ENCODE results near the gene TMEM208.

Gene TMEM208

GRCh38 chr16:67238806-67239470 lies 12.0 kb downstream of the TMEM208 start:
- Histone ChIP-seq H3K4me3 (ENCODE audit: low read length) (no peak overlapping the region), H3K4me1 (ENCODE audit: insufficient read depth, low read length) (peaks cover 12% of the 10 kb centered on the region), H3K9me3 (ENCODE audit: insufficient read depth, low read depth, low read length) (no peaks in the 10 kb centered on the region), H3K36me3 (ENCODE audit: insufficient read depth, low read length) (peaks cover 52% of the 10 kb centered on the region), H3K27ac (ENCODE audit: low read depth, low read length) (no peak overlapping the region), H3K9ac (ENCODE audit: low read depth, low read length) (no peak overlapping the region), H3K27me3 (ENCODE audit: insufficient read depth, low read length) (no peaks in the 10 kb centered on the region)
- WGBS = 95% methylated on average over 9 of the region's 9 CpGs

GRCh38 chr16:67240506-67240905 lies 13.6 kb downstream of the TMEM208 start:
- no peak overlapping the region for H3K9ac ChIP-seq (ENCODE audit: low read depth, low read length)
- H3K4me3 ChIP-seq (ENCODE audit: low read length) = no peak overlapping the region
- peaks cover 27% of the 10 kb centered on the region for H3K4me1 ChIP-seq (ENCODE audit: insufficient read depth, low read length)
- peak overlapping the region; percentile 41 for H3K27ac ChIP-seq (ENCODE audit: low read depth, low read length)
- 86% methylated on average over 4 of the region's 4 CpGs for WGBS
- peaks cover 41% of the 10 kb centered on the region for H3K36me3 ChIP-seq (ENCODE audit: insufficient read depth, low read length)
- no peaks in the 10 kb centered on the region for H3K9me3 ChIP-seq (ENCODE audit: insufficient read depth, low read depth, low read length)
- H3K27me3 ChIP-seq (ENCODE audit: insufficient read depth, low read length) = no peaks in the 10 kb centered on the region

DNA sequence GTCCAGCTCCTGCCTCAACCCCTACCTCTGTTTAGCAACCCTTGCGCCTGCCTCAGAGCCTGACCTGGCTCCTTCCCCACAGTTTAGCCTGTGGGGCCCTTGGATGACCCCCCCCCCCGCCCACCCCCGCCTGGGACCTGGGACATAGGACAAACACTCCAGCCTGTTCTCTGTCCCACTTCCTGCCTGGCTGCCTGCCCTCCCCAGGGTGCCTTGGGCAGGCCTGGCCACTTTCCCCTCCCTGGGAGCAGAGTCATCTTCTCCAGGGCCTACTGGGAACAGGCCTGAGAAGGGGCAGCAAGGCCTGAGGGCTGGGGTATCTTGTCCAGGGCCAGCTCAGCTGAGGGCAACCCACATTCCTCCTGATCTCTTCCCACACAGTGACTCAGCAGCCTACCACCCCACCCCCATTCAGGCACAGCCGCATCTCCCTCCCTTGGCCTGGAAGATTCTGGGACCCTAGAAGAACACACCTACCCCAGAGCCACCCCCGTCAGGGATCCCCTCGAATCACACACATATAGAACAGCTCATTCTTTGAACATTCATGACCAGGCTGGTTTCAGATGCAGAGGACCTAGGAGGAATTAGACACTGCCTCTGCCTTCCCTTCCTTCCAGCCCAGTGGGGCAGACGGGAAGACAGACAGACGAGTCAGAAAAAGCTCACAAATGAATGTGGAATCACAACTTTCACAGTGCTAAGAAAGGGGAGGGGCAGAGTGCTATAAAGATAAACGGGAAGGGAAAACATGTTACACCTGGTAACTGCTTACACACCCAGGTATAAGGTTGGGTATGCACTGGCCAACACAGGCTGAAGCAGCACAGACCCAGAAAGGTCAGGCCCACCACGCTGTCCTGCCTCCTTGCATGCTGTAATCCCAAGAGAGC lies 14.3 kb downstream of the TMEM208 start:
- no peaks in the 10 kb centered on the region for H3K9me3 ChIP-seq (ENCODE audit: insufficient read depth, low read depth, low read length)
- H3K4me1 ChIP-seq (ENCODE audit: insufficient read depth, low read length) = peaks cover 30% of the 10 kb centered on the region
- H3K27ac ChIP-seq (ENCODE audit: low read depth, low read length) = peak overlapping the region; percentile 78
- H3K27me3 ChIP-seq (ENCODE audit: insufficient read depth, low read length) = no peaks in the 10 kb centered on the region
- H3K36me3 ChIP-seq (ENCODE audit: insufficient read depth, low read length) = peaks cover 34% of the 10 kb centered on the region
- peak overlapping the region; percentile 54 for H3K9ac ChIP-seq (ENCODE audit: low read depth, low read length)
- WGBS = 69% methylated on average over 8 of the region's 10 CpGs
- no peak overlapping the region for H3K4me3 ChIP-seq (ENCODE audit: low read length)

DNA sequence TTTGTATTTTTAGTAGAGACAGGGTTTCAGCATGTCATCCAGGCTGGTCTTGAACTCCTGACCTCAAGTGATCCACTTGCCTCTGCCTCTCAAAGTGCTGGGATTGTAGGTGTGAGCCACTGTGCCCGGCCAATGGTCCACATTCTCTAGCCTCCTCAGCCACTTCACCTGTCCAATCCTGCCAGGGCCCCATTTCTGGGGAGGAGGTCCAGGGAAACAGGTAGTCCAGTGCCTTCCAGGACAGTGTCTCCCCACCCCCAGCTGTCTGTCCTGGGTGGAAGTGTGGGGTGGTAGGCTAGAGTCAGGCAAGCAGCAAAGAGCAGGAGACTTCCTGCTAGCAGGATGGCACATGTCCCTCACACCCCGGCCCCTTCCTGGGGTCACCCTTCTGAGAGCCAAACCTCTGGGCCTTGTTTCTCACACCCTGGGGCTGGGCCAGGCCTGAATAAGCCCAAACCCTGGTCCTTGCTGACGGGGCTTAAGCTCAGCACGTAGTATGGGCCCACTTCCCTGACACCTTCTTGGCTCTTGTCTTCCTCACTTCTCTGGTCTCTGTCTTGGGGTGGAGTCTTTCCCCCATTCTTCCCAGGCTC lies 15.3 kb downstream of the TMEM208 start:
- no peak overlapping the region; the same call in 1 of the 2 replicates for H3K27ac ChIP-seq (ENCODE audit: low read depth, low read length)
- no peaks in the 10 kb centered on the region for H3K27me3 ChIP-seq (ENCODE audit: insufficient read depth, low read length)
- peaks cover 27% of the 10 kb centered on the region for H3K36me3 ChIP-seq (ENCODE audit: insufficient read depth, low read length)
- no peak overlapping the region for H3K4me3 ChIP-seq (ENCODE audit: low read length)
- 95% methylated on average over 4 of the region's 4 CpGs for WGBS
- no peak overlapping the region for H3K9ac ChIP-seq (ENCODE audit: low read depth, low read length)
- H3K9me3 ChIP-seq (ENCODE audit: insufficient read depth, low read depth, low read length) = no peaks in the 10 kb centered on the region
- H3K4me1 ChIP-seq (ENCODE audit: insufficient read depth, low read length) = peaks cover 30% of the 10 kb centered on the region

GRCh38 chr16:67243481-67243880 lies 16.6 kb downstream of the TMEM208 start:
- whole genome bisulfite sequencing = 90% methylated on average over 4 of the region's 4 CpGs
- no peak overlapping the region for H3K4me3 ChIP-seq (ENCODE audit: low read length)
- no peaks in the 10 kb centered on the region for H3K9me3 ChIP-seq (ENCODE audit: insufficient read depth, low read depth, low read length)
- H3K36me3 ChIP-seq (ENCODE audit: insufficient read depth, low read length) = peaks cover 16% of the 10 kb centered on the region
- H3K4me1 ChIP-seq (ENCODE audit: insufficient read depth, low read length) = peaks cover 37% of the 10 kb centered on the region
- H3K9ac ChIP-seq (ENCODE audit: low read depth, low read length) = no peak overlapping the region
- no peak overlapping the region for H3K27ac ChIP-seq (ENCODE audit: low read depth, low read length)
- H3K27me3 ChIP-seq (ENCODE audit: insufficient read depth, low read length) = peaks cover 8% of the 10 kb centered on the region

DNA sequence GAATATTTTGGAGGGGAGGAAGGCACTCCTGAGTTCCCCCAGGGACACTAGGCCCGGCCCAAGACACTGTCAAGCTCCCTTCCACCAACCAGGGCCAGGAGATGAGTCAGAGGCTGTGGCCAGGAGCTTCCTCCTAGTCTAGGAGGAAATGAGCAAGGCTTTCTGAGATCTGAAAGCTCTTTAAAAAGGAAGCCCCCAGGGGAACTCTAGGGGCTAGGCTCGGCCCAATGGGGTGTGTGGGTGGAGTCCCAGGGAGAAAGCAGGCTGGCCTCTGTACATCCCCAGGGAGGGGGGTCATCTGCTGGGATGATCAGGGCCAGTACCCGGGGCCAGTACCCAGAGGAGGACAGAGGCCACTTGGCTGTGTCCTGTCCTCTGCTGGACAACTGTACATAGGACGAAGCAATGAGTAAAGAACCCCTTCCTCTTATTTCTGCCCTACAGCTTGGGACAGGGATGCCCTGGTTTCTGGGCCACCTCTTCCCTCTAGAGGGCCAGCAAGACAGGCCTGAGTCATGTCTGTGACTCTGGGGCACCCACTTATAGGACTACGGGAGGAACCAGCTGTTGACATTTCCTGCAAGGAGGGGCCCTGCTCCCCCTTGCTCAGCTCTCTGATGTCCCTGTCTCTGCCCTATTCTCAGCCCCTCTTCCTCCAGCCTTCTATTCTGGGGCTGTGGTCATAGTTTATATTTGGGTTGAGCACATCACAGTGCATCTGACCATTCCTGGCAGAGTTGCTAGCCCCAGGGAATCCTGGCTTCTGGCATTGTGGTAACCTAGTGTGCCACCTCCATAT lies 17.7 kb downstream of the TMEM208 start:
- Histone ChIP-seq H3K4me1 (ENCODE audit: insufficient read depth, low read length) (peaks cover 42% of the 10 kb centered on the region), H3K9ac (ENCODE audit: low read depth, low read length) (0 out of 2 replicates have a peak overlapping the region, but pooled peaks have one; percentile 84), H3K9me3 (ENCODE audit: insufficient read depth, low read depth, low read length) (no peaks in the 10 kb centered on the region), H3K36me3 (ENCODE audit: insufficient read depth, low read length) (peaks cover 5% of the 10 kb centered on the region; the same call in 1 of the 2 replicates), H3K27ac (ENCODE audit: low read depth, low read length) (no peak overlapping the region), H3K4me3 (ENCODE audit: low read length) (0 out of 2 replicates have a peak overlapping the region, but pooled peaks have one; percentile 93), H3K27me3 (ENCODE audit: insufficient read depth, low read length) (peaks cover 19% of the 10 kb centered on the region)
- 69% methylated on average over 5 of the region's 5 CpGs for WGBS

- Histone ChIP-seq H3K36me3 (ENCODE audit: insufficient read depth, low read length) (0 out of 2 replicates have a peak, but pooled peaks cover 3% of the 10 kb centered on the region), H3K9me3 (ENCODE audit: insufficient read depth, low read depth, low read length) (no peaks in the 10 kb centered on the region), H3K4me3 (ENCODE audit: low read length) (peak overlapping the region; percentile 93), H3K4me1 (ENCODE audit: insufficient read depth, low read length) (peaks cover 44% of the 10 kb centered on the region), H3K27ac (ENCODE audit: low read depth, low read length) (no peak overlapping the region; the same call in 1 of the 2 replicates), H3K9ac (ENCODE audit: low read depth, low read length) (0 out of 2 replicates have a peak overlapping the region, but pooled peaks have one; percentile 84), H3K27me3 (ENCODE audit: insufficient read depth, low read length) (peaks cover 25% of the 10 kb centered on the region)
- 71% methylated on average over 4 of the region's 4 CpGs for WGBS
Observed at GRCh38 chr16:67245186-67245585, 18.3 kb downstream of the TMEM208 start.

GRCh38 chr16:67245674-67246080 lies 18.7 kb downstream of the TMEM208 start:
- peaks cover 43% of the 10 kb centered on the region for H3K4me1 ChIP-seq (ENCODE audit: insufficient read depth, low read length)
- peaks cover 30% of the 10 kb centered on the region for H3K27me3 ChIP-seq (ENCODE audit: insufficient read depth, low read length)
- peak overlapping the region; percentile 93 for H3K4me3 ChIP-seq (ENCODE audit: low read length)
- H3K27ac ChIP-seq (ENCODE audit: low read depth, low read length) = peak overlapping the region; percentile 93
- no peaks in the 10 kb centered on the region for H3K9me3 ChIP-seq (ENCODE audit: insufficient read depth, low read depth, low read length)
- 21% methylated on average over 8 of the region's 8 CpGs for WGBS
- peak overlapping the region; percentile 84 for H3K9ac ChIP-seq (ENCODE audit: low read depth, low read length)
- 0 out of 2 replicates have a peak, but pooled peaks cover under 1% of the 10 kb centered on the region for H3K36me3 ChIP-seq (ENCODE audit: insufficient read depth, low read length)

DNA sequence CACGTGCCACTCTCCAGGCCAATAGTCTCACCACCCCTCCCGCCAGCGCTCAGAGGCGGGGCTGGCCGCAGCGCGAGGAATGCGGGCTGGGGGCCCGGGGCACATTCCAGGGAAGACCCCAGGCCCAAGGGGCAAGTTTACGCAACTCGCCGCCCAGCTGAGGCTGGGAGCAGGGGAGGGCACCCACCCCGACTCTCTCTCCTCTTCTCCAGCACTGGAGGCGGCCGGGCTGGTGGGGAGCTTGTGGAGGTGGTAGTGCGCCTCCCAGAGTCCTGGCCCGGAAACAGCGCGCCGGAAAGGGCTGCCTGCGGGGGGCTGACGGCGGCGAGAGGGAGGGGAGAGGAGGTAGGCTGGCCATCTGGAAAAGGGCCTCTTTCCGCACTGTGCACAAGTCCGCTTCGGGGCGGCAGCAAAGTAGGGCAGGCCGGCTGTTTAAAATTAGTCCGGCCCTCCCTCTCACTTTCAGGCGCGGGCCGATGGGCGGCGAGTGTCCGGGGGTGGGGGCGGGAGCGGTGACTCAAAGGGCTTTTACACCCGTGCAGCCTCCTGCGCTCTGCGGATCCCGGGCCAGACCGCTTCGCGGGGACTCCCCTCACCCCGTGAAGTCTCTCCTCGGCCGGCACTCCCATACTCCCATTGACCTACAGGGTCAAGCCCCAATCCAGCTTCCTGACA lies 19.3 kb downstream of the TMEM208 start:
- H3K4me3 ChIP-seq (ENCODE audit: low read length) = peak overlapping the region; percentile 93
- peak overlapping the region; percentile 84 for H3K9ac ChIP-seq (ENCODE audit: low read depth, low read length)
- peak overlapping the region; percentile 93 for H3K27ac ChIP-seq (ENCODE audit: low read depth, low read length)
- H3K9me3 ChIP-seq (ENCODE audit: insufficient read depth, low read depth, low read length) = no peaks in the 10 kb centered on the region
- WGBS = 1% methylated on average over 48 of the region's 48 CpGs
- peaks cover 39% of the 10 kb centered on the region for H3K4me1 ChIP-seq (ENCODE audit: insufficient read depth, low read length)
- no peaks in the 10 kb centered on the region for H3K36me3 ChIP-seq (ENCODE audit: insufficient read depth, low read length)
- peaks cover 35% of the 10 kb centered on the region for H3K27me3 ChIP-seq (ENCODE audit: insufficient read depth, low read length)

GRCh38 chr16:67246756-67247191 lies 19.8 kb downstream of the TMEM208 start:
- Histone ChIP-seq H3K4me3 (ENCODE audit: low read length) (peak overlapping the region; percentile 93), H3K4me1 (ENCODE audit: insufficient read depth, low read length) (peaks cover 34% of the 10 kb centered on the region), H3K27ac (ENCODE audit: low read depth, low read length) (peak overlapping the region; percentile 93), H3K36me3 (ENCODE audit: insufficient read depth, low read length) (no peaks in the 10 kb centered on the region), H3K9ac (ENCODE audit: low read depth, low read length) (peak overlapping the region; percentile 76), H3K27me3 (ENCODE audit: insufficient read depth, low read length) (peaks cover 35% of the 10 kb centered on the region), H3K9me3 (ENCODE audit: insufficient read depth, low read depth, low read length) (no peaks in the 10 kb centered on the region)
- under 1% methylated on average over 26 of the region's 26 CpGs for WGBS
